HS-27A (cell line): ENCODE results near the gene PPP4R3A.
"Not testable (repeated sequence)": the region's sequence is repeated elsewhere in the genome, so short reads cannot be mapped to it uniquely, and the experiment has no call there.

Source experiments
- DNase-seq: peaks from one replicate; pipeline ENCODE4 v3.0.0-alpha.2; 2012; ENCODE audit warnings: low read depth, missing footprints

The PPP4R3A gene

DNA sequence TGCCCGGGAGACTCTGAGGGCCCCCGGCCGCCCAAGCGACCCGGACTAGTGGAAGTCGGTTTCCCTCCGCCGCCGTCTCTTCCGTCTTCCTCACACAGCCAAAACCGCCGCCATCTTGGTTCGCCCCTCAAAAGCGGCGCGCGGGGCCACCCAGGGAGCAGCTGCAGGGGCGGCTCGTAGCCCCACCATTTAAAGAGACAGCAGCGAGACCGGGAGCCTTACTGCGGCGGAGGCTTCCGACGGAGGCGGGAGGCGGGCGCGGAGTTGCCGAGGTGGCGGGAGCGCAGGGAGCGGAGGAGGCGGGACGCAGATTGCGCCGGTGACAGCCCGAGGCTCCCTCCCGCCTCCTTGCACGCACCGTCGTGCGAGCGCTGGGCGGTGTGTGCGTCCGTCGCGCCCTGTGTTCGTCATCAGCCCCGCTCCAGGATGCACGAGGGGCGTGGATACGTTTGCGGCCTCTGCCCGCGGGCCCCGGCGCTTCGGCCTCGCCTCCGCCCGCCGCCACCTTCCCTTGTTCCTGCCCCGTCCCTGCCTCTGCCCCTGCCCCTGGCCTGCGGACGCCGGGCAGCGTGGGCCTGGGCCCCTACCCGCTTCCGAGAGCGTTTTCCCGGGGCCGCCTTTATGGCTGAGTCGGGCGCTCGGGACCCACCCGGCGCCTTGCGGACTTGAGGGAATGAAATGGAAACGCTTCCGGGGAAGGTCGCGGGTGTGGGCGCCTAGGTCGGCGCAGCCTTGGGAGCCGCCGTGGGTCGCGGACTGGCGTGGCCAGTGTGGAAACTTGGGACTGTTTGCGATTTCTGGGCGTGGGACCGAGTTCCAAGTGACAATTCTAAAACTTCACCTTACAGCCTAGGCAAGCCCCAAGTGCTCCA, at the start of gene PPP4R3A:
TSS of gene PPP4R3A (minus strand) at position 140 of the 872 bp plus-strand sequence. CDS start 663 bp downstream, outside the sequence.
- DNase-seq: peak; percentile 83

- no peak for DNase-seq
Measured at GRCh38 chr14:91555531-91555930, 45.4 kb upstream of the PPP4R3A start.

- no peak for DNase-seq
Measured at GRCh38 chr14:91554535-91555332, 44.6 kb upstream of the PPP4R3A start.

- DNase-seq: no peak
Measured at GRCh38 chr14:91548108-91548507, 38.0 kb upstream of the PPP4R3A start.

- DNase-seq: no peak
Measured at GRCh38 chr14:91545946-91546716, 36.0 kb upstream of the PPP4R3A start.

GRCh38 chr14:91545204-91545603, 35.1 kb upstream of the PPP4R3A start:
- DNase-seq: no peak

DNA sequence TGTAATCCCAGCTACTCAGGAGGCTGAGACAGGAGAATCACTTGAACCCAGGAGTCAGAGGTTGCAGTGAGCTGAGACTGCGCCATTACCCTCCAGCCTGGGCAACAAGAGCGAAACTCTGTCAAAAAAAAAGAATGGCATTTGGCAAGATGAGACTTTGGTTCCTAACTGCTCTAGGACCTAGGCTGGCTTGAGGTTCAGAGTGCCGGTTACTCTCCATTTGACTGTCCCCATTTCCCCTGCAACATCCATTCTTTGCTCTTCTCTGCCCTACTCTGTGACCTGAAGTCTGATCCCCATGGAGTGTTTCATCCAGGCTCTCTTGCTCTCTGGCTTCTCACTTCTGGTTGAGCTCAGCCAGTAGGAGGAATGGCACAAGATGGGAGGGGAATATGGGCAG, 26.2 kb upstream of the PPP4R3A start:
- DNase-seq: no peak

DNA sequence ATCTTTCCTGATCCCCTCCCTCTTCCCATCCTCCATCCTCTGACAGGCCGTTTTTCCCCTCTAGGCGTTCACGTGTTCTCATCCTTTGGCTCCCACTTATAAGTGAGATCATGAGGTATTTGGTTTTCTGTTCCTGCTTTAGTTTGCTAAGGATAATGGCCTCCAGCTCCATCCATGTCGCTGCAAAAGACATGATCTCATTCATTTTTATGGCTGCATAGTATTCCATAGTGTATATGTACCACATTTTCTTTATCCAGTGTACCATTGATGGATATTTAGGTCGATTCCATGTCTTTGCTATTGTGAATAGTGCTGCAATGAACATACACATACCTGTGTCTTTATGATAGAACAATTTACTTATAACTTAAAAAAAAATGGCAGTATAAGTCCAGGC, 23.9 kb upstream of the PPP4R3A start:
- not testable (repeated sequence) for DNase-seq

GRCh38 chr14:91533623-91534022, 23.5 kb upstream of the PPP4R3A start:
- DNase-seq: no peak

DNA sequence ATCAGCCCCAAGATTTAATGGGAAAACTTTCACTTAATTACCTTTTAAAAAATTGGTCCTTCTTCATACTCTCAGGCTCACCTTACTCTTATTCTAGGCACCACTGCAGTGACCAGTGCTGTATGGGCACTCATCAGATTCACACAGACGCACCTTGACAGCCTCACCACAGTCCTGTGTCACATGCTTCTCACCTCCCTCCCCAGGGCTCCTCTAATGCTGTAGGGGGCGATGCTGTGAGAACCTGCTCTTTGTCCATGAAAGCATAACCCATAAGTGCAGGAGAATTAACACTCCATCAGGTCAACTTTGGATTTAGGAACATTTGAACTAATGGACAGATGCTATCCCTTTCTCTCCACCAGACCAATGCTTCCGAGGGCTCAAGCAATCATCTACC, 13.9 kb upstream of the PPP4R3A start:
- no peak for DNase-seq

DNA sequence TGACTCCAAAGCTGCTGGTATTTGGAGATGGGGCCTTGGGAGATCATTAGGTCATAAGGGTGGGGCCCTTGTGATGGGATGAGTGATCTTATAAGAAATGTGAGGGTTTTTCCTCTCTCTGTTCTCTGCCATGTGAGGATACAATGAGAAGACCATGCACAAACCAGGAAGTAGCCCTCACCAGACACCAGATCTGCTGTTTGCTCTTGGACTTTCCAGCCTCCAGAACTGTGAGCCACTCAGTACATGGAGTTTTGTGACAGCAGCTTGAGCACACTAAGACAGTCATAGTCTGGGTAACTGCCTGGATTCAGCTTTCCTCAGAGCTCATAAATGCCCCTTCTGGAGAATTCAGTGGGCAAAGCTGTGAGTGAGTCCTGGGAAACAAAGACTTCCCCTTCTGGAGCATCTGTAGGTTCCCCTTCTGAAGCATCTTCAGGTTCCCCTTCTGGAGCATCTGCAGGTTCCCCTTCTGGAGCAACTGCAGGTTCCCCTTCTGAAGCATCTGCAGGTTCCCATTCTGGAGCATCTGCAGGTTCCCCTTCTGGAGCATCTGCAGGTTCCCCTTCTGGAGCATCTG, 11.0 kb upstream of the PPP4R3A start:
- DNase-seq: no peak

DNA sequence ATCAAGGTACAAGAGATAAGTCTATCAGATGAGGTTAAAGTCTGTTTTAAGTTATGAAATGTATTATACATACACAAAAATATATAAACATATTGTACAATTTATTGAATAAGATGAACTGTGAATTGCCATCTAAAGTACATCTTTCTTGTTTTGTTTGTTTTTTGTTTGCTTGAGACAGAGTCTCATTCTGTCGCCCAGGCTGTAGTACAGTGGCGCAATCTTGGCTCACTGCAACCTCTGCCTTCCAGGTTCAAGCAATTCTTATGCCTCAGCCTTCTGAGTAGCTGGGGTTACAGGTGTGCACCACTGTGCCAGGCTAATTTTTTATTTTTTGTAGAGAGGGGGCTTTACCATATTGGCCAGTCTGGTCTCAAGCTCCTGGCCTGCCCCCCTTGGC, 10.0 kb upstream of the PPP4R3A start:
- no peak for DNase-seq

- DNase-seq: no peak
Measured at GRCh38 chr14:91519239-91520036, 9.3 kb upstream of the PPP4R3A start.

DNA sequence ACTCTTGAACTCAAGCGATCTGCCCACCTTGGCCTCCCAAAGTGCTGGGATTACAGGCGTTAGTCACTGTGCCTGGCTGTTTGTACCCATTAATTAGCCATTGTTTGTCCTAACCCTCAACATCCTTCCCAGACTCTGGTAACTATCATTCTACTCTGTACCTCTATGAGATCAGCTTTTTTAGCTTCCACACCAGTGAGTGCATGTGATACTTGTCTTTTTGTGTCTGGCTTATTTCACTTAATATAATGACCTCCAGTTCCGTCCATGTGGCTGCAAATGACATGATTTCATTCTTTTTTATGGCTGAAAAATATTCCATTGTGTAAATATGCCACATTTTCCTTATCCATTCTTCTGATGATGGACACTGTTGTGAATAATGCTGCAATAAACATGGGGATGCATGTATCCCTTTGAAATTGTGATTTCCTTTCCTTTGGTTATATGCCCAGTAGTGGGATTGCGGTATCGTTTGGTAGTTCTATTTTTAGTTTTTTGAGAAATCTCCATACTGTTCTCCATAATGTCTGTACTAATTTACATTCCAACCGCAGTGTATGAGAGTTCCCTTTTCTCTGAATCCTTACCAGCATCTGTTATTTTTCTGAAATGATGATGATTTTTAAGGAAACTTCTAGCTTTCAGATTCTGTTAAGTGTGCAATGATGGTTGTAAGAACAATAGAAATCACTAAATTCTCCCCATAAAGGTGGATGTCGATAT, 6.7 kb upstream of the PPP4R3A start:
- no peak for DNase-seq

DNA sequence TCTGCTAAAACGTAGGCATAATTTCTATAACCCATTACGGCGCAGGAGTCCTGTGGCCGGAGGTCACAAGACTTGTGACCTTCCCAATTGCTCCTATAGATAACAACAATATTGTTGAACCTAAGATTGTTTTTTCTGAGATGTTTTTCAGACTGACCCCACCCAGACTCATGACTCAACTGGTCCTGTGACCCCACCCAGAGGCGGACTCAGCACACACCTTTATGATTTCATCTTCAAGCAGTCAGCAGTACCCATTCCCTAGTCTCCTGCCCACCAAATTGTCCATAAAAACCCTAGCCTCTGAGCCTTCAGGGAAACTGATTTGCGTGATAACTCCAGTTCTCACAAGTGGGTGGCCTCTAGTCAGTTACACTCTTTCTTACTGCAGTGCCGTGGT, 5.9 kb upstream of the PPP4R3A start:
- no peak for DNase-seq

GRCh38 chr14:91511043-91511383, 903 bp upstream of the PPP4R3A start:
- peak; percentile 24 for DNase-seq

DNA sequence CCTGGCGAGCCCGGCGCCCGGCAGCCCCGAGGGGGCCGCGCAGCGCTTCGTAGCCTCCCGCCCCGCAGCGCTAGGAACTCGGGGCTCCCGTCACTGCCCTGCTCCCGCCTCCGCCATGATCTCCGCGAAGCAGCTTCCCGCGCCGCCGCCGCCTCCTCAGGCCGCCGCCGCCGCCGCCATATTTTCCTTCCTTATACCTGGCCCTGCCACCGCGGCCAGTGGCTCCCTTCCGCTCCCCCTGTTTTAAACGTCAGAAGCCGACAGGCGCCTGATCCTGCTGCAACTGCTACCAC, 286 bp downstream of the PPP4R3A start:
- no peak for DNase-seq

GRCh38 chr14:91509083-91509877, 830 bp downstream of the PPP4R3A start:
- DNase-seq: peak; percentile 9

DNA sequence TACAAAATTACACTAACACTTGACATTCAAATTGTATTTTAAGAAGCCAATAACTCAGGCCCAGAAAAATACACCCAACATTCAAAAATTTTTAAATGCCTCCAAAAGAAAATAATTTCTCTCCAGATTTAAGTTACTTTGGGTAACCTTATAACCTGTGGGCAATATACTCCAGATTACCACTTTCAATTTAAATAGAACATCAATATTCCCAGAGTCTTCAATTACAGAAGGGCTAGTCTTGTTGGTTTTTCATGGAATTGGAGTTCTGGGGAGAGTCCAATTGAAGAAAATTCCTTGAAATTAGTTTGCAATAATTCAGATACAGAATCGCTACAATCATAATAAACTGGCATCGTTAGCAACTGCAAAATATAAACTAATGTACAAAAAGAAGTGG, 2.0 kb downstream of the PPP4R3A start:
- DNase-seq: no peak

DNA sequence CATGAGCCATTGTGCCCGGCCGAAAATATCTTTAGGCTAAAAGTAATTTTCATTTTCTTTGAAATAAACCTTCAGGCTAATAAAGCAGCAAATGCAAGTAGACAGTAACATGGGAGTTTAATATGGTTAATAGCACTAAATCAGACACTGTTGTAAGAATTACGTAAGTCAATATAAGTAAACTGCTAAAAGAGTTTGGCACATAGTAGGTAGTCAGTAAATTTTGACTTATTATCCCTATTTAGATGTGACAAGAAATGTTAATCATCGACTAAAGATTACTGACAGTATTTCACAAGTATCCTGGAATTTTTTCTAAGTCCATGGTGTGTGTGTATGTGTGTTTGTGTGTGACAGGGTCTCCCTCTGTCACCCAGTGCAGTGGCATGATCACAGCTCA, 3.9 kb downstream of the PPP4R3A start:
- DNase-seq: no peak
